ENCODE results near the gene ANXA9.
A peak's percentile ranks its signal among the peaks of the same experiment; 100 is the strongest.

Gene ANXA9

DNA sequence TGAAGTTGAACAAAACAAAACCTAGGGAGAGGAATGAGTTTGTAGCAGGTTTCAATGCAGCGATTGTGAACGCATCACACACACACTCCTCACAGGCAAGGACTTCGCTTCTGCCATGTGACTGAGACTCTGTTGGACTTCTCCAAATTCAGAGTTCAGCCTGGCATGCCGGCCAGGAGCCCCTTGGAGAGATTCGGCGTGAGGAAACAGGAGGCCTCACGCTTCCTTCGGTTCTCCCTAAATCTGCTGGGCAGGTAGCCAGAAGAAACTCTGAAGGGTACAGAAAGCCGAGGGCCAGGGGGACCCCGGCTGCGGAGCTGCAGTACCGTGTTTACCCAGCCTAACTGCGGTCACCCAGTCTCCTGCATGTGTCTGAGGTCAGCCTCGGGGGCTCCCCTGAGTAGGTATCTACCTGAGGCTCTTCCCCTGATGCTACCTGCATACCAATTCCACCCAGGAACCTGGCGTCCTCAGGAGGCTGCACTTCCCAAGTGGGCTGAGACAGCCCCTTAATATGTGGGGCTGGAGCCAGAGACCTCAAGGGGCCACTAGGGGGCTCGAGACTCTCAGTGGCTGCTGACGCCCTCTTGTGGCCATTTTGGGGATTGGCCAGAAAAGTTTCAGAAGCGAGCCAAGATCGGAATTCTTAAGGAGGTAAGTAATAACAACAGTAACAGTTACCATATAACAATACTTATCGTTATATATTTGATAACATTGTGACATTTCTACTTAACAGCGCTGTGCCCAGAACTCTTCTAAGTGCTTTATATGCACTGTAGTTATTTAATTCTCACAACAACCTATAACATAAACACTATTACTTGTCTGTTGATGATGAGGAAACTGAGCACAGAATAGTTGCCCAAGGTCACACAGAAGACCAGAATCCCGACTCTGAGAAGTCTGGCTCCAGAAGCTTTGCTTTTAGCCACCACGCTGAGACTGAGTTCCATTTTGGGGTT is 2.7 kb upstream of the ANXA9 start:
- DNase-seq (ENCODE audit: low spot score in 2 of 2) (peak; percentile 84 to 89), ATAC-seq (replicated peaks; ENCODE audit: extremely low read depth, poor library complexity, severe bottlenecking) (peak; percentile 30)
- H3K4me3 Mint-ChIP-seq: peak overlapping the region; percentile 11
- no peaks in the 10 kb centered on the region for H3K27me3 Mint-ChIP-seq
- H3K36me3 Mint-ChIP-seq (ENCODE audit: insufficient read depth): peaks cover 5% of the 10 kb centered on the region
- H3K9me3 Mint-ChIP-seq: no peaks in the 10 kb centered on the region
- peaks cover 17% of the 10 kb centered on the region for H3K4me1 Mint-ChIP-seq
- no peak overlapping the region for H3K27ac Mint-ChIP-seq (ENCODE audit: low read depth)

- Mint-ChIP-seq H3K27me3 (no peaks in the 10 kb centered on the region), H3K36me3 (ENCODE audit: insufficient read depth) (no peaks in the 10 kb centered on the region), H3K4me1 (peaks cover 16% of the 10 kb centered on the region), H3K9me3 (no peaks in the 10 kb centered on the region), H3K27ac (ENCODE audit: low read depth) (no peak overlapping the region), H3K4me3 (no peak overlapping the region)
- ATAC-seq (replicated peaks; ENCODE audit: extremely low read depth, poor library complexity, severe bottlenecking): no peak
- no peak for DNase-seq (ENCODE audit: low spot score in 2 of 2)
Measured at GRCh38 chr1:150981177-150981804, 801 bp upstream of the ANXA9 start.

DNA sequence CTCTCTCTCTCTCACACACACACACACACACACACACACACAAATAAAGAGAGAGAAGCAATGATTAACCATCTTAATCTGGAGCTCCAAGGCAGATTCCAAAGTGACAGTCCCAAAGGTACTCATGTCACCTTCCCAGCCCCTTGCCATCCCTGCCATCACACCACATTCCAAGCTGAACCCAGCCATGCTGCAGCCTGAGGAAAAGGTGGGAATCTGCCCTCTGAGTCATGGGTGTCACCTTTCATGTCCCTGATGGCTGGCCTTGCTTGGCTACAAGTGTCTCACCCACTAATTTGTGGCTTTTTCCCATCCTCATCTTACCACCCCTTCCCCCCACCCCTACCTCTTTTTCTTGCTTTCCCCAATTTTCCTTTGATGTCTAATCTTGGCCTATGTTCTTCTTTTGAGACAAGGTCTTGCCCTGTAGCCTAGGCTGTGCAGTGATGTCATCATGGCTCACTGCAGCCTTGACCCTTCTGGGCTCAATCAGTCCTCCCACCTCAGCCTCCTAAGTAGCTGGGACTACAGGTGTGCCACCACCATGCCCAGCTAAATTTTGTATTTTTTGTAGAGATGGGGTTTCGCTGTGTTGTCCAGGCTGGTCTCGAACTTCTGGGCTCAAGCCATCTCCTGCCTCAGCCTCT is 3.2 kb downstream of the ANXA9 start:
- ATAC-seq (replicated peaks; ENCODE audit: extremely low read depth, poor library complexity, severe bottlenecking) (no peak), DNase-seq (ENCODE audit: low spot score in 2 of 2) (no peak)
- H3K36me3 Mint-ChIP-seq (ENCODE audit: insufficient read depth): no peaks in the 10 kb centered on the region
- H3K4me3 Mint-ChIP-seq: no peak overlapping the region
- H3K9me3 Mint-ChIP-seq: no peaks in the 10 kb centered on the region
- no peak overlapping the region for H3K27ac Mint-ChIP-seq (ENCODE audit: low read depth)
- H3K27me3 Mint-ChIP-seq: no peaks in the 10 kb centered on the region
- H3K4me1 Mint-ChIP-seq: no peaks in the 10 kb centered on the region

DNA sequence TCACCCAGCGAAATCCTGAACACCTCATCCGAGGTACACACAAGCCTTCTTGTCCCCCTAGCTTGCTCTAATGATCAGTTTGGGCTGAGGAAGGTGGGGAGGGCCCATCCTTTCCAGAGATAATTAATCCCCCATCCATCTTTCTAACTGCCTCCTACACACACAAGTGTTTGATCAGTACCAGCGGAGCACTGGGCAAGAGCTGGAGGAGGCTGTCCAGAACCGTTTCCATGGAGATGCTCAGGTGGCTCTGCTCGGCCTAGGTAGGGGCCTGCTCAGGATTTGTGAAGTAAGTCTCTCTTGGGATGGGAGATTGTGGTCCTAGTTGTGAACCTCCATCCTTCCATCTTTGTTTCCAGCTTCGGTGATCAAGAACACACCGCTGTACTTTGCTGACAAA is 5.8 kb downstream of the ANXA9 start:
- DNase-seq (ENCODE audit: low spot score in 2 of 2): no peak
- Mint-ChIP-seq H3K4me1 (no peaks in the 10 kb centered on the region), H3K4me3 (no peak overlapping the region), H3K27me3 (no peaks in the 10 kb centered on the region), H3K9me3 (no peaks in the 10 kb centered on the region), H3K36me3 (ENCODE audit: insufficient read depth) (no peaks in the 10 kb centered on the region), H3K27ac (ENCODE audit: low read depth) (no peak overlapping the region)
- no peak for ATAC-seq (replicated peaks; ENCODE audit: extremely low read depth, poor library complexity, severe bottlenecking)

DNA sequence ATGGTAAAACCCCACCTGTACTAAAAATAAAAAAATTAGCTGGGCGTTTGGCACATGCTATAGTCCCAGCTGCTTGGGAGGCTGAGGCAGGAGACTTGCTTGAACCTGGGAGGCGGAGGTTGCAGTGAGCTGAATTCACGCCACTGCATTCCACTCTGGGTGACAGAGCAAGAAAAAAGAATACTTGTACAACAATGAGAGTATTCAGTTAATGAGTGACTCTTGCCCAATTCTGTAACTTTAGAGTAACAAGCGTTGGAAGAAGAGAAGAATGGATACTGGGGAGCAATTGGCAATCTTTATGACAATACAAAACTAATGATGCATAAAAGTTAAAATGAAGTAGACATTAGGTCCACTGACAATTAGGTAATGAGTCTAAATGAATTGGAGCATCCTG is 10.5 kb downstream of the ANXA9 start:
- Mint-ChIP-seq H3K4me3 (no peak overlapping the region), H3K9me3 (no peaks in the 10 kb centered on the region), H3K27ac (ENCODE audit: low read depth) (no peak overlapping the region), H3K4me1 (no peaks in the 10 kb centered on the region), H3K27me3 (no peaks in the 10 kb centered on the region), H3K36me3 (ENCODE audit: insufficient read depth) (peaks cover 3% of the 10 kb centered on the region)
- no peak for DNase-seq (ENCODE audit: low spot score in 2 of 2)
- no peak for ATAC-seq (replicated peaks; ENCODE audit: extremely low read depth, poor library complexity, severe bottlenecking)

- Mint-ChIP-seq H3K27ac (ENCODE audit: low read depth) (no peak overlapping the region), H3K4me3 (no peak overlapping the region), H3K9me3 (no peaks in the 10 kb centered on the region), H3K27me3 (no peaks in the 10 kb centered on the region), H3K4me1 (no peaks in the 10 kb centered on the region), H3K36me3 (ENCODE audit: insufficient read depth) (peaks cover 3% of the 10 kb centered on the region)
- ATAC-seq (replicated peaks; ENCODE audit: extremely low read depth, poor library complexity, severe bottlenecking) (no peak), DNase-seq (ENCODE audit: low spot score in 2 of 2) (no peak)
Measured at GRCh38 chr1:150994248-150994647, 12.2 kb downstream of the ANXA9 start.

DNA sequence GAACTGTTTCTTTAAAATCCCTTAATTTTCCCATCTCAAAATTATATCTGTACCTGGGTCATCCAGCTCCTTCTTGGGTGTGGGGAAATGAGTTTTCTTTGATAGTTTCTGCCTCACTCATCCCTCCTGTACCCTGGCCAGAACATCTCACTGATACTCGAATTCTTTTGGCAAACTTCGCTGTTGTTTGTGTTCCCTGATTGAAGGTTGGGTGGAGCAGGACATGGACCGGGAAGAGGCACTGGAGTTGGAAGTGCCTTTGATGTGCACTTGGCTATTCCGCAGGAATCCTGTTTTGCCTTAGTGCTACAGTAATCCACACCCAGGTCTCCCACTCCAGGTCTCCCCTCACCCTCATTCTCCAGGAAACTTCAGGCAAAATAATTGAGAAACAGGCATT is 13.4 kb downstream of the ANXA9 start:
- Mint-ChIP-seq H3K27me3 (peaks cover 4% of the 10 kb centered on the region), H3K27ac (ENCODE audit: low read depth) (no peak overlapping the region), H3K9me3 (no peaks in the 10 kb centered on the region), H3K4me3 (peak overlapping the region; percentile 44), H3K4me1 (no peaks in the 10 kb centered on the region), H3K36me3 (ENCODE audit: insufficient read depth) (peaks cover 3% of the 10 kb centered on the region)
- DNase-seq (ENCODE audit: low spot score in 2 of 2) (no peak), ATAC-seq (replicated peaks; ENCODE audit: extremely low read depth, poor library complexity, severe bottlenecking) (no peak)

GRCh38 chr1:150995896-150996295 is 13.8 kb downstream of the ANXA9 start:
- no peaks in the 10 kb centered on the region for H3K4me1 Mint-ChIP-seq
- DNase-seq (ENCODE audit: low spot score in 2 of 2): peak in 1 of 2 donors; percentile 19
- H3K9me3 Mint-ChIP-seq: no peaks in the 10 kb centered on the region
- H3K36me3 Mint-ChIP-seq (ENCODE audit: insufficient read depth): peaks cover 5% of the 10 kb centered on the region
- ATAC-seq (replicated peaks; ENCODE audit: extremely low read depth, poor library complexity, severe bottlenecking): no peak
- H3K27me3 Mint-ChIP-seq: peaks cover 8% of the 10 kb centered on the region
- H3K27ac Mint-ChIP-seq (ENCODE audit: low read depth): no peak overlapping the region
- H3K4me3 Mint-ChIP-seq: peak overlapping the region; percentile 44

DNA sequence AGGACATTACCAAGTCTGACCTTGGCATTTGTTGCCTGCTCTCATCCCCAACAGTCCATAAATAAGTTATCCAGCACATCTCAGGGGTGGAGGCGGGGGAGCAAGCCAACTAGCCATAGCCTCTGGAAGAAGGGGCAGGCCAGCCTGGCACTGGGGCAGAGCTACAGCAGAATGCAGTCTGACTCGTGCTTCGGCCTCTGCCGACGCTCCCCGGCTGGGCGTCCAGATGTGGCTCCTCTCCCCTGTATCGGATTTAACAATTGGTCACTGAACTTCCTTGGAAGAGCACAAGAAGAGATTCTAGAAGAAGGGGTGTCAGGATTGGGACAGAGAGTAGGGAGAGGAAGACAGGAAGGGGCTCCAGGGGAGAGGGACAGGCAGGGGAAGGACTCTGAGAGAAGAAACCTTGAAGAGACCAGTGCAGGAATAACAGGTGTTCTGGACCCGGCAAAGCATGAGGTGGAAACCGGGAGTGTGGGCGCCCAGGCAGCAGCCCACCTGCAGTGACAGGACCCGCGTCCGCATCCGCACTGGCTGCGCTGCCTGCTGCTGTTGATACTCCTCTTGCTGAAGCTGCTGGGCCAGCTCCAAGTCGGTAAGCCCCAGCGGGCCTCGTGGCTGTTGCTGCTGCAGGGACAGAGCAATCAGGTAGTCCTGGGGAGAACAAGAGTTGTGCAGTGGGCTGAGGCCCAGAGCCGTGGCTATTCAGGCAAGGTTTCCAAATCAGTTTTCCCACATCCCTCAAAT is 15.2 kb downstream of the ANXA9 start:
- no peak overlapping the region for H3K4me3 Mint-ChIP-seq
- H3K36me3 Mint-ChIP-seq (ENCODE audit: insufficient read depth): peaks cover 5% of the 10 kb centered on the region
- DNase-seq (ENCODE audit: low spot score in 2 of 2) (no peak), ATAC-seq (replicated peaks; ENCODE audit: extremely low read depth, poor library complexity, severe bottlenecking) (no peak)
- peaks cover 10% of the 10 kb centered on the region for H3K27me3 Mint-ChIP-seq
- no peaks in the 10 kb centered on the region for H3K9me3 Mint-ChIP-seq
- H3K4me1 Mint-ChIP-seq: peaks cover under 1% of the 10 kb centered on the region
- H3K27ac Mint-ChIP-seq (ENCODE audit: low read depth): no peak overlapping the region

DNA sequence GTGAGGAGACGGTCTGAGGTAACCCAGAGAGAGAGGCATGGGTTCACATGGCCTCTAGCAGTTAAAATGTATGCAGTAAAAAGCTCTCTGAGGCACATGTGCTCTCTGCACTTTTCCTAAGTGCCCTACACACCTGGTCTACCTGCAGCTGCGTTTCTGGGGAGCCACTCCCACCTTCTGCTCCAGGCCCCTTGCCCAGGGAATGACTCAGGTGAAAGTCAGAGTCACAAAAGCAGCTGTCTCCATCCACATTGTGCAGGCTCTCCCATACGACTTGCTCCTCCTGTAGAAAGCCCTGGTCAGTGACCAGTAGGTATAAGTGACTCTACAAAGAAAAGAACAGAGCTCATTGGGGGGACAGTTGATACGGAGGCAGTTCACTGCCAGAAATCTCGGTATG is 15.9 kb downstream of the ANXA9 start:
- Mint-ChIP-seq H3K27ac (ENCODE audit: low read depth) (no peak overlapping the region), H3K27me3 (peaks cover 10% of the 10 kb centered on the region), H3K4me3 (no peak overlapping the region), H3K9me3 (no peaks in the 10 kb centered on the region), H3K4me1 (peaks cover 7% of the 10 kb centered on the region), H3K36me3 (ENCODE audit: insufficient read depth) (peaks cover 5% of the 10 kb centered on the region)
- DNase-seq (ENCODE audit: low spot score in 2 of 2): no peak
- ATAC-seq (replicated peaks; ENCODE audit: extremely low read depth, poor library complexity, severe bottlenecking): no peak

DNA sequence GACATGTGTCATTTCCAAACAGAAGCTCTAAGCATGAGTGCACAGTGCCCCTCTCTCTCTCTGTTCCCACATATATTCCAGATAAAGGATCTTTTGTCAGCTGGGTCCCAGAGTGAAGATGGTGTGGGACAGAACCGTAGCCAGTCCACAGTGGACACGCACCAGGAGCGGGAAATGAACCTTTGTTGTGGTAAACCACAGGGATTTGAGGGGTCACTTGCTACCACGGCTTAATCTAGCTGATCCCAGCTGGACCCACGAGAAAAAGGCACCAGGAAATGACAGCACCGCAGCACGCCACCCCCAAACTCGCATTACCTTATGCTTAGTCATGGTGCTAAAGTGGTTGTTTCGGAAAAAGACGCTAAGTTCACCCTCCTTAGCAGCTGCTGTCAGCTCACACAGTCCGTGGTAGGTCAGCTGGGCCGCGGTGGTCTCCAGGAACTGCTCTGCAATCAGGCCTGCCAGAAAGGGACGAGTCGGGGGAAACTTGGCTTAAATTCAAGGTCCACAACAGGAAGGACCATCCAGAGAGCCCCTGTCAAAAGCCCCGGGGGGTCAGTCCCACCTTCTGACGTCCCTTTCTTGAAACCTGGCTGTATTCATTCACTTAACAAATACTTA is 17.1 kb downstream of the ANXA9 start:
- Mint-ChIP-seq H3K27ac (ENCODE audit: low read depth) (no peak overlapping the region), H3K27me3 (peaks cover 10% of the 10 kb centered on the region), H3K9me3 (no peaks in the 10 kb centered on the region), H3K4me1 (peaks cover 9% of the 10 kb centered on the region), H3K4me3 (no peak overlapping the region), H3K36me3 (ENCODE audit: insufficient read depth) (peaks cover 5% of the 10 kb centered on the region)
- DNase-seq (ENCODE audit: low spot score in 2 of 2) (no peak), ATAC-seq (replicated peaks; ENCODE audit: extremely low read depth, poor library complexity, severe bottlenecking) (no peak)

DNA sequence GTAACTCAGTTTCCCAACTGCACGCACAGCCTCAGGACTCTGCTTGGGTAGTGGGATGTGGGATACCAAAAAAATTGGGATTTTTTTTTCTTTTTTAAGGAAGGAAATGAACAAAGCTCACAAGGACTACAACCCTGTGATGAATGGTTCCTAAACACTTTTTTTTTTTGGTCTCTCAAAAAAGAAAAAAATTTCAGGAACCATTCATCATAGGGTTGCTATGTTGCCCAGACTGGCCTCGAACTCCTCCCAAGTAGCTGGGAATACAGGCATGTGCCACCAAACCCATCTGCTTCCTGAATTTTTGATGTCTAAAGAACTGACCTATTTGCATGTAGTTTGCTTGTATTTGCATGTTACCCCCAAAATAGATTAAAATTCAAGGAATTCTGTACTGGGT is 17.8 kb downstream of the ANXA9 start:
- Mint-ChIP-seq H3K27ac (ENCODE audit: low read depth) (no peak overlapping the region), H3K9me3 (no peaks in the 10 kb centered on the region), H3K4me3 (no peak overlapping the region), H3K4me1 (peaks cover 9% of the 10 kb centered on the region), H3K27me3 (peaks cover 10% of the 10 kb centered on the region), H3K36me3 (ENCODE audit: insufficient read depth) (peaks cover 5% of the 10 kb centered on the region)
- ATAC-seq (replicated peaks; ENCODE audit: extremely low read depth, poor library complexity, severe bottlenecking): no peak
- no peak for DNase-seq (ENCODE audit: low spot score in 2 of 2)

Measured in central memory CD8-positive, alpha-beta T cell (primary cell).